K562 (cell line): Measurements from ENCODE around the gene TRMT10B. TPM values are rescaled to one million over a fixed set of nuclear protein-coding genes. Genes with fewer than 3 reads are reported as not detected.
A peak's percentile ranks its signal among the peaks of the same experiment; 100 is the strongest.

Experiments
- BCL6 ChIP-seq: fragments of 250-450 bp; sonication (Bioruptor Pico); IDR thresholded peaks from 2 replicates; pipeline ENCODE4 v1.4.0; 2020
- CBFA2T3 ChIP-seq: fragments of 450-650 bp; IDR thresholded peaks from 2 replicates; pipeline ENCODE4 v1.6.1; 2017
- CEBPG ChIP-seq, 3 experiments: fragments of 200-800 bp in 1 of 3; sonication (Bioruptor generic) in 1 of 3; sonication (generic) in 1 of 3; formaldehyde crosslinking in 1 of 3; IDR thresholded peaks in 2 of 3; conservative IDR thresholded peaks in 1 of 3; 2 replicates each; pipeline versions ENCODE4 v1.6.1 to v1.8.0; 2016 to 2022; ENCODE audit warnings: missing compliant biosample characterization in 2 of 3, missing genetic modification characterization in 2 of 3, mild to moderate bottlenecking in 1 of 3, missing genetic modification reagents in 1 of 3
- ETV5 ChIP-seq: sonication (generic); formaldehyde crosslinking; IDR thresholded peaks from 2 replicates; pipeline ENCODE4 v1.4.0; 2020; ENCODE audit warnings: low read depth, mild to moderate bottlenecking, missing genetic modification reagents
- GTF2F1 ChIP-seq: IDR thresholded peaks from 2 replicates; pipeline ENCODE4 v1.6.1; 2011; ENCODE audit warnings: low read depth, low read length, improper control_type of control experiment
- MAFG ChIP-seq: fragments of 450-650 bp; conservative IDR thresholded peaks from 2 replicates; pipeline ENCODE4 v1.6.1; 2016; ENCODE audit warnings: missing genetic modification characterization, missing compliant biosample characterization
- NR3C1 ChIP-seq: sonication (generic); formaldehyde crosslinking; IDR thresholded peaks from 2 replicates; pipeline ENCODE4 v1.8.1; 2022; ENCODE audit warnings: missing genetic modification reagents
- PML ChIP-seq: IDR thresholded peaks from 2 replicates; pipeline ENCODE4 v1.6.1; 2012; ENCODE audit warnings: low read length, inconsistent platforms
- POLR3G ChIP-seq: IDR thresholded peaks from 2 replicates; pipeline ENCODE4 v1.6.1; 2011; ENCODE audit not compliant: insufficient read length, insufficient replicate concordance; ENCODE audit errors: extremely low read depth
- SMARCA5 ChIP-seq: fragments of 450-650 bp; IDR thresholded peaks from 2 replicates; pipeline ENCODE4 v1.6.1; 2016
- TCFL5 ChIP-seq: fragments of 250-450 bp; sonication (Bioruptor Pico); conservative IDR thresholded peaks from 2 replicates; pipeline ENCODE4 v1.6.1; 2021; ENCODE audit warnings: mild to moderate bottlenecking, moderate library complexity, matching md5 sums
- TSC22D4 ChIP-seq: fragments of 450-650 bp; IDR thresholded peaks from 2 replicates; pipeline ENCODE4 v1.6.1; 2016; ENCODE audit warnings: missing genetic modification characterization, missing biosample characterization, control low read depth
- ZNF79 ChIP-seq: fragments of 250-450 bp; sonication (Bioruptor Pico); IDR thresholded peaks from 2 replicates; pipeline ENCODE4 v1.4.0; 2020; ENCODE audit warnings: low read depth, mild to moderate bottlenecking, moderate library complexity
- polyA plus RNA-seq, 8 experiments: library from polyadenylated mRNA; depleted of rRNA in 4 of 8; stranded (reverse) in 5 of 8; unstranded in 3 of 8; fragments of >200 nt; fragmentation: Nextera tagmentation in 2 of 8; fragmentation: Illumina TruSeq in 1 of 8; extraction: Ambion mirVana in 2 of 8; extraction: Trizol in 1 of 8; gene quantifications; 2 replicates each; pipeline versions ENCODE4 v1.2.1 to v1.2.3, GENCODE V29; 2011 to 2014; ENCODE audit warnings: inconsistent platforms in 1 of 8, missing spikeins in 1 of 8
- total RNA-seq, 7 experiments: library from RNA; depleted of rRNA in 6 of 7; stranded (reverse); fragments of >200 nt in 6 of 7; fragmentation: Illumina TruSeq in 2 of 7; extraction: Trizol in 2 of 7; gene quantifications; 2 replicates each; pipeline versions ENCODE4 v1.2.1 to v1.2.3, GENCODE V29; 2011 to 2021; ENCODE audit warnings: low replicate concordance in 1 of 7
- TF ChIP-seq, protein P1 (sequence below): sonication (generic); formaldehyde crosslinking; IDR thresholded peaks from 2 replicates; pipeline ENCODE4 v1.8.0; 2022; ENCODE audit warnings: mild to moderate bottlenecking, missing genetic modification reagents
- TF ChIP-seq, protein P2 (sequence below): fragments of 250-450 bp; sonication (Bioruptor Pico); IDR thresholded peaks from 2 replicates; pipeline ENCODE4 v1.8.0; 2021; ENCODE audit warnings: moderate library complexity, mild to moderate bottlenecking, inconsistent platforms
- TF ChIP-seq, protein P3 (sequence below), 2 experiments: fragments of 450-650 bp; IDR thresholded peaks; 2 replicates each; pipeline ENCODE4 v1.6.1; 2016
- TF ChIP-seq, protein P4 (sequence below), 3 experiments: fragments of 200-800 bp in 1 of 3; fragments of 250-450 bp in 1 of 3; fragments of 450-650 bp in 1 of 3; sonication (Bioruptor Pico) in 1 of 3; sonication (Bioruptor generic) in 1 of 3; formaldehyde crosslinking in 1 of 3; IDR thresholded peaks; 2 replicates each; pipeline versions ENCODE4 v1.6.1 to v1.8.0; 2016 to 2022; ENCODE audit warnings: mild to moderate bottlenecking in 2 of 3, missing genetic modification characterization in 2 of 3, missing compliant biosample characterization in 1 of 3, moderate library complexity in 1 of 3

TRMT10B gene
- total and polyA plus RNA-seq, 9 of the 15 experiments (the other 6 are each of a cell fraction or from before 2014, with no cell fraction given): 2.9 to 13.4 (median 7.0) TPM

DNA sequence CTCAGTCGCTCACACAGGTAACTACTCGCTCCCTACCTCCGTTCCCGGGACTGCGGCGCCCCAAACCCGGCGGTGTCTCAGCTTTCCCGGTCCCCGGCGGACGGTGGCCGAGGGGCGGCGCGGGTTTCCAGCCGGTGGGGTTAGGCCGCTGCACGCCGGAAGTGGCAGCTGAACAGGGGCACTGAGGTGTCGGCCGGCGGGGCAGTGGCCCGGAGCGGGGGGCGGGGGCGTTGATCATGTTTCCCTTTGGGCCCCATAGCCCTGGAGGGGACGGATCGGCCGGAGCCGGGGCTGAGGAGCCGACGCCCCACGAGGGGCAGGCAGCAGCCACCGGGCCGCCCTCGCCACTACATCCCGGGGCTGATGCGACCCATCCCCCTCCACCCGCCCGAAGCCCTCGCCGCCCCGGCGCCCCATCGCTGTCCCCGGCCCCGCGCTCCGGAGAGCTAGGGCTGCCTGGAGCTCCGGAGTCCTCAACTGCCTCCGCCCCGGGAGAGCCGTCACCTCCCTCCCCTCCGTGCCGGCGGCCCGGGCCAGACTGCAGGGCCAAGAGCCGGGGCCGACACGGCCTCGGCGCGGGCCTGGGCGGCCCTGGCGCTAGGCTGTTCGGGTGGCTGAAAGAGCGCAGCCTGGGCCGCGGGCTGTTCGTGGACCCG is 47.2 kb downstream of the TRMT10B start, which contains the start of gene DCAF10 (continued):
- TF ChIP-seq, protein P1, sequence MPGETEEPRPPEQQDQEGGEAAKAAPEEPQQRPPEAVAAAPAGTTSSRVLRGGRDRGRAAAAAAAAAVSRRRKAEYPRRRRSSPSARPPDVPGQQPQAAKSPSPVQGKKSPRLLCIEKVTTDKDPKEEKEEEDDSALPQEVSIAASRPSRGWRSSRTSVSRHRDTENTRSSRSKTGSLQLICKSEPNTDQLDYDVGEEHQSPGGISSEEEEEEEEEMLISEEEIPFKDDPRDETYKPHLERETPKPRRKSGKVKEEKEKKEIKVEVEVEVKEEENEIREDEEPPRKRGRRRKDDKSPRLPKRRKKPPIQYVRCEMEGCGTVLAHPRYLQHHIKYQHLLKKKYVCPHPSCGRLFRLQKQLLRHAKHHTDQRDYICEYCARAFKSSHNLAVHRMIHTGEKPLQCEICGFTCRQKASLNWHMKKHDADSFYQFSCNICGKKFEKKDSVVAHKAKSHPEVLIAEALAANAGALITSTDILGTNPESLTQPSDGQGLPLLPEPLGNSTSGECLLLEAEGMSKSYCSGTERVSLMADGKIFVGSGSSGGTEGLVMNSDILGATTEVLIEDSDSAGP (CRISPR knock-in tag): peak; percentile 81; the same call in 1 of the 2 replicates
- TF ChIP-seq, protein P2, sequence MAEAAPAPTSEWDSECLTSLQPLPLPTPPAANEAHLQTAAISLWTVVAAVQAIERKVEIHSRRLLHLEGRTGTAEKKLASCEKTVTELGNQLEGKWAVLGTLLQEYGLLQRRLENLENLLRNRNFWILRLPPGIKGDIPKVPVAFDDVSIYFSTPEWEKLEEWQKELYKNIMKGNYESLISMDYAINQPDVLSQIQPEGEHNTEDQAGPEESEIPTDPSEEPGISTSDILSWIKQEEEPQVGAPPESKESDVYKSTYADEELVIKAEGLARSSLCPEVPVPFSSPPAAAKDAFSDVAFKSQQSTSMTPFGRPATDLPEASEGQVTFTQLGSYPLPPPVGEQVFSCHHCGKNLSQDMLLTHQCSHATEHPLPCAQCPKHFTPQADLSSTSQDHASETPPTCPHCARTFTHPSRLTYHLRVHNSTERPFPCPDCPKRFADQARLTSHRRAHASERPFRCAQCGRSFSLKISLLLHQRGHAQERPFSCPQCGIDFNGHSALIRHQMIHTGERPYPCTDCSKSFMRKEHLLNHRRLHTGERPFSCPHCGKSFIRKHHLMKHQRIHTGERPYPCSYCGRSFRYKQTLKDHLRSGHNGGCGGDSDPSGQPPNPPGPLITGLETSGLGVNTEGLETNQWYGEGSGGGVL: no peak
- TF ChIP-seq PML (peak; percentile 72; the same call in 1 of the 2 replicates), CBFA2T3 (peak; percentile 26; the same call in 1 of the 2 replicates), TSC22D4 (no peak), CEBPG (CRISPR knock-in tag; IDR thresholded peaks at IDR 0.05) (no peak), CEBPG (tag; conservative IDR thresholded peaks at IDR 0.05 in 1 of 2, IDR thresholded peaks at IDR 0.05 in 1 of 2) (no peak), BCL6 (CRISPR knock-in tag) (no peak), POLR3G (no peak), ETV5 (CRISPR knock-in tag) (peak; percentile 88; the same call in 1 of the 2 replicates), ZNF79 (CRISPR knock-in tag) (peak; percentile 51; the same call in 1 of the 2 replicates), NR3C1 (CRISPR knock-in tag) (no peak; the same call in none of the 2 replicates), TCFL5 (CRISPR knock-in tag) (0 out of 2 replicates have a peak, but pooled peaks have one; percentile 5), GTF2F1 (peak; percentile 81; the same call in 1 of the 2 replicates), SMARCA5 (no peak), MAFG (tag) (no peak)
- TF ChIP-seq, protein P3, sequence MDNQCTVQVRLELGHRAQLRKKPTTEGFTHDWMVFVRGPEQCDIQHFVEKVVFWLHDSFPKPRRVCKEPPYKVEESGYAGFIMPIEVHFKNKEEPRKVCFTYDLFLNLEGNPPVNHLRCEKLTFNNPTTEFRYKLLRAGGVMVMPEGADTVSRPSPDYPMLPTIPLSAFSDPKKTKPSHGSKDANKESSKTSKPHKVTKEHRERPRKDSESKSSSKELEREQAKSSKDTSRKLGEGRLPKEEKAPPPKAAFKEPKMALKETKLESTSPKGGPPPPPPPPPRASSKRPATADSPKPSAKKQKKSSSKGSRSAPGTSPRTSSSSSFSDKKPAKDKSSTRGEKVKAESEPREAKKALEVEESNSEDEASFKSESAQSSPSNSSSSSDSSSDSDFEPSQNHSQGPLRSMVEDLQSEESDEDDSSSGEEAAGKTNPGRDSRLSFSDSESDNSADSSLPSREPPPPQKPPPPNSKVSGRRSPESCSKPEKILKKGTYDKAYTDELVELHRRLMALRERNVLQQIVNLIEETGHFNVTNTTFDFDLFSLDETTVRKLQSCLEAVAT (IDR thresholded peaks at IDR 0.05): no peak; a peak in 2 of 4 replicates
- TF ChIP-seq, protein P4, sequence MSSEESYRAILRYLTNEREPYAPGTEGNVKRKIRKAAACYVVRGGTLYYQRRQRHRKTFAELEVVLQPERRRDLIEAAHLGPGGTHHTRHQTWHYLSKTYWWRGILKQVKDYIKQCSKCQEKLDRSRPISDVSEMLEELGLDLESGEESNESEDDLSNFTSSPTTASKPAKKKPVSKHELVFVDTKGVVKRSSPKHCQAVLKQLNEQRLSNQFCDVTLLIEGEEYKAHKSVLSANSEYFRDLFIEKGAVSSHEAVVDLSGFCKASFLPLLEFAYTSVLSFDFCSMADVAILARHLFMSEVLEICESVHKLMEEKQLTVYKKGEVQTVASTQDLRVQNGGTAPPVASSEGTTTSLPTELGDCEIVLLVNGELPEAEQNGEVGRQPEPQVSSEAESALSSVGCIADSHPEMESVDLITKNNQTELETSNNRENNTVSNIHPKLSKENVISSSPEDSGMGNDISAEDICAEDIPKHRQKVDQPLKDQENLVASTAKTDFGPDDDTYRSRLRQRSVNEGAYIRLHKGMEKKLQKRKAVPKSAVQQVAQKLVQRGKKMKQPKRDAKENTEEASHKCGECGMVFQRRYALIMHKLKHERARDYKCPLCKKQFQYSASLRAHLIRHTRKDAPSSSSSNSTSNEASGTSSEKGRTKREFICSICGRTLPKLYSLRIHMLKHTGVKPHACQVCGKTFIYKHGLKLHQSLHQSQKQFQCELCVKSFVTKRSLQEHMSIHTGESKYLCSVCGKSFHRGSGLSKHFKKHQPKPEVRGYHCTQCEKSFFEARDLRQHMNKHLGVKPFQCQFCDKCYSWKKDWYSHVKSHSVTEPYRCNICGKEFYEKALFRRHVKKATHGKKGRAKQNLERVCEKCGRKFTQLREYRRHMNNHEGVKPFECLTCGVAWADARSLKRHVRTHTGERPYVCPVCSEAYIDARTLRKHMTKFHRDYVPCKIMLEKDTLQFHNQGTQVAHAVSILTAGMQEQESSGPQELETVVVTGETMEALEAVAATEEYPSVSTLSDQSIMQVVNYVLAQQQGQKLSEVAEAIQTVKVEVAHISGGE (CRISPR knock-in tag; IDR thresholded peaks at IDR 0.05): peak; percentile 99 to 100 (median 99)
